Measurements from ENCODE around the gene GIMAP4.

- no peak for TF ChIP-seq POLR2A (IDR thresholded peaks at IDR 0.05)
- TF ChIP-seq, protein P1, sequence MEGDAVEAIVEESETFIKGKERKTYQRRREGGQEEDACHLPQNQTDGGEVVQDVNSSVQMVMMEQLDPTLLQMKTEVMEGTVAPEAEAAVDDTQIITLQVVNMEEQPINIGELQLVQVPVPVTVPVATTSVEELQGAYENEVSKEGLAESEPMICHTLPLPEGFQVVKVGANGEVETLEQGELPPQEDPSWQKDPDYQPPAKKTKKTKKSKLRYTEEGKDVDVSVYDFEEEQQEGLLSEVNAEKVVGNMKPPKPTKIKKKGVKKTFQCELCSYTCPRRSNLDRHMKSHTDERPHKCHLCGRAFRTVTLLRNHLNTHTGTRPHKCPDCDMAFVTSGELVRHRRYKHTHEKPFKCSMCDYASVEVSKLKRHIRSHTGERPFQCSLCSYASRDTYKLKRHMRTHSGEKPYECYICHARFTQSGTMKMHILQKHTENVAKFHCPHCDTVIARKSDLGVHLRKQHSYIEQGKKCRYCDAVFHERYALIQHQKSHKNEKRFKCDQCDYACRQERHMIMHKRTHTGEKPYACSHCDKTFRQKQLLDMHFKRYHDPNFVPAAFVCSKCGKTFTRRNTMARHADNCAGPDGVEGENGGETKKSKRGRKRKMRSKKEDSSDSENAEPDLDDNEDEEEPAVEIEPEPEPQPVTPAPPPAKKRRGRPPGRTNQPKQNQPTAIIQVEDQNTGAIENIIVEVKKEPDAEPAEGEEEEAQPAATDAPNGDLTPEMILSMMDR (IDR thresholded peaks at IDR 0.05): no peak
Measured at GRCh38 chr7:150562919-150563318, 4.3 kb upstream of the GIMAP4 start.
